ENCODE data around the gene CSTPP1.

GRCh38 chr11:47165253-47165840 is 228.8 kb downstream of the CSTPP1 start:
- TF ChIP-seq CTCF (IDR thresholded peaks at IDR 0.05) (no peak), EZH2 (IDR thresholded peaks at IDR 0.05) (no peak)
